IMR-90 (cell line): ENCODE data around the gene DIAPH2. TPM values are rescaled to one million over a fixed set of nuclear protein-coding genes. Genes with fewer than 3 reads are reported as not detected.
A peak's percentile ranks its signal among the peaks of the same experiment; 100 is the strongest.

Source experiments
- ATAC-seq: fragments of 200-7000 bp; cut with Tn5 transposase; 2 replicates; pipeline ENCODE4 v1.9.1; 2020; ENCODE audit warnings: low read depth, mild to moderate bottlenecking, moderate library complexity
- BruUV-seq: library from RNA; stranded (reverse); fragments of 400-500 nt; replicated peaks from 2 replicates; lab custom pipeline; 2021; lab: Mats Ljungman, UMichigan
- CTCF ChIA-PET: fragments of 300-600 bp; formaldehyde crosslinking; extraction: SDS; loops from one replicate; lab custom pipeline; 2021; ENCODE audit warnings: antibody characterized with exemption; lab: Yijun Ruan, JAX
- POLR2A ChIA-PET: fragments of 300-600 bp; sonication (Branson Sonifier 250); formaldehyde crosslinking; loops from one replicate; lab custom pipeline; 2022; ENCODE audit warnings: antibody characterized with exemption; ENCODE audit not compliant: unreplicated experiment; lab: Charles Lee
- DNase-seq: peaks from one replicate; pipeline ENCODE4 v3.0.0; 2013
- H2AFZ ChIP-seq: replicated peaks from 2 replicates; pipeline ENCODE3; 2013; ENCODE audit warnings: low read length, mild to moderate bottlenecking; ENCODE audit not compliant: poor library complexity
- H2AK5ac ChIP-seq: 2 replicates; pipeline ENCODE4 v1.6.1; 2013; ENCODE audit warnings: low read depth, low read length, inconsistent platforms
- H2AK9ac ChIP-seq: replicated peaks from 2 replicates; pipeline ENCODE3; 2013; ENCODE audit warnings: mild to moderate bottlenecking, low read depth, low read length, moderate library complexity; ENCODE audit not compliant: poor library complexity
- H2BK120ac ChIP-seq: 2 replicates; pipeline ENCODE4 v1.6.1; 2013; ENCODE audit warnings: low read depth, low read length, inconsistent platforms
- H2BK15ac ChIP-seq: 3 replicates; pipeline ENCODE4 v1.6.1; 2013; ENCODE audit warnings: low read depth, low read length, inconsistent platforms
- H2BK20ac ChIP-seq: 2 replicates; pipeline ENCODE4 v1.6.1; 2013; ENCODE audit warnings: low read depth, mild to moderate bottlenecking, inconsistent platforms, low read length, moderate library complexity
- H2BK5ac ChIP-seq: 2 replicates; pipeline ENCODE4 v1.6.1; 2013; ENCODE audit warnings: mild to moderate bottlenecking, low read depth, low read length, inconsistent platforms; ENCODE audit not compliant: poor library complexity, severe bottlenecking
- H3K14ac ChIP-seq: replicated peaks from 2 replicates; pipeline ENCODE4 v1.6.1; 2013; ENCODE audit warnings: low read depth, low read length, inconsistent platforms
- H3K18ac ChIP-seq: 2 replicates; pipeline ENCODE4 v1.6.1; 2013; ENCODE audit warnings: low read depth, low read length, control low read depth
- H3K23ac ChIP-seq: 2 replicates; pipeline ENCODE4 v1.6.1; 2013; ENCODE audit warnings: low read depth, low read length, inconsistent platforms
- H3K27ac ChIP-seq: 2 replicates; pipeline ENCODE4 v1.5.1; 2013; ENCODE audit warnings: mild to moderate bottlenecking, control low read depth, low read length; ENCODE audit not compliant: insufficient read depth
- H3K27me3 ChIP-seq: 2 replicates; pipeline ENCODE4 v1.6.1; 2013; ENCODE audit warnings: low read length; ENCODE audit not compliant: control insufficient read depth, insufficient read depth
- H3K36me3 ChIP-seq: 2 replicates; pipeline ENCODE4 v1.6.1; 2013; ENCODE audit warnings: low read length, mixed read lengths; ENCODE audit not compliant: control insufficient read depth, insufficient read depth
- H3K4ac ChIP-seq: 2 replicates; pipeline ENCODE4 v1.6.1; 2013; ENCODE audit warnings: low read depth, low read length, inconsistent platforms
- H3K4me1 ChIP-seq: 2 replicates; pipeline ENCODE4 v1.6.1; 2013; ENCODE audit warnings: low read length, mixed read lengths; ENCODE audit not compliant: control insufficient read depth, insufficient read depth
- H3K4me2 ChIP-seq: 2 replicates; pipeline ENCODE4 v1.6.1; 2013; ENCODE audit warnings: low read depth, mild to moderate bottlenecking, control low read depth, low read length, moderate library complexity
- H3K4me3 ChIP-seq: 2 replicates; pipeline ENCODE4 v1.5.1; 2013; ENCODE audit warnings: low read depth, mild to moderate bottlenecking, control low read depth, low read length, moderate library complexity; ENCODE audit not compliant: insufficient read depth
- H3K56ac ChIP-seq: 2 replicates; pipeline ENCODE4 v1.6.1; 2013; ENCODE audit warnings: low read length, inconsistent platforms; ENCODE audit not compliant: insufficient read depth; ENCODE audit errors: extremely low read depth
- H3K79me1 ChIP-seq, 2 experiments: 2 replicates each; pipeline ENCODE4 v1.6.1; 2013; ENCODE audit warnings: low read length in 2 of 2, inconsistent platforms in 1 of 2, low read depth in 1 of 2
- H3K9ac ChIP-seq: 2 replicates; pipeline ENCODE4 v1.6.1; 2013; ENCODE audit warnings: low read depth, low read length, control low read depth
- H3K9me1 ChIP-seq: 2 replicates; pipeline ENCODE4 v1.6.1; 2013; ENCODE audit warnings: low read length, inconsistent platforms; ENCODE audit not compliant: insufficient read depth
- H3K9me3 ChIP-seq: 2 replicates; pipeline ENCODE4 v1.6.1; 2013; ENCODE audit warnings: low read length; ENCODE audit not compliant: control insufficient read depth, insufficient read depth
- H4K20me1 ChIP-seq: 2 replicates; pipeline ENCODE4 v1.6.1; 2013; ENCODE audit warnings: low read length, inconsistent platforms; ENCODE audit not compliant: insufficient read depth
- H4K5ac ChIP-seq: 2 replicates; pipeline ENCODE4 v1.6.1; 2013; ENCODE audit warnings: mild to moderate bottlenecking, low read depth, low read length, control low read depth
- H4K8ac ChIP-seq, 2 experiments: 2 replicates each; pipeline ENCODE4 v1.6.1; 2013; ENCODE audit warnings: low read depth in 2 of 2, low read length in 2 of 2, control low read depth in 1 of 2, inconsistent platforms in 1 of 2
- H4K91ac ChIP-seq: 2 replicates; pipeline ENCODE4 v1.6.1; 2013; ENCODE audit warnings: low read depth, low read length, inconsistent platforms; ENCODE audit not compliant: insufficient read depth
- BHLHE40 ChIP-seq: fragments of 150-350 bp; IDR thresholded peaks from 2 replicates; pipeline ENCODE4 v1.6.1; 2016; ENCODE audit warnings: mild to moderate bottlenecking, low read depth, low read length
- MAFK ChIP-seq: IDR thresholded peaks from 2 replicates; pipeline ENCODE4 v1.6.1; 2012; ENCODE audit warnings: low read depth, low read length, improper control_type of control experiment
- SMC3 ChIP-seq: fragments of 150-350 bp; IDR thresholded peaks from 2 replicates; pipeline ENCODE4 v1.6.1; 2016; ENCODE audit warnings: low read depth, mild to moderate bottlenecking, antibody characterized with exemption, low read length, moderate library complexity
- WGBS, 2 experiments: methylation state at CpG; one replicate each; pipeline versions ENCODE4 v1.1.5 to v1.1.7; 2013; ENCODE audit warnings: missing lambda C conversion rate in 2 of 2; ENCODE audit not compliant: insufficient read length in 1 of 2; ENCODE audit errors: extremely low coverage in 2 of 2; 5-methylcytosine and 5-hydroxymethylcytosine counted together
- dilution Hi-C: fragments of 300-500 bp; cut with HindIII; formaldehyde crosslinking; loops from one replicate; pipeline ENCODE4 v1.14.3; 2018; ENCODE audit warnings: low sequenced_read_pairs; ENCODE audit not compliant: unreplicated experiment
- in situ Hi-C: fragments of 300-500 bp; cut with MboI; formaldehyde crosslinking; loops from 3 replicates; pipeline ENCODE4 v1.14.3; 2019; ENCODE audit warnings: low sequenced_read_pairs, inconsistent platforms, mixed read lengths
- intact Hi-C: fragments of 100-400 bp; cut with micrococcal nuclease; formaldehyde crosslinking; loops from 2 replicates; pipeline ENCODE4 v1.10.0; 2022
- polyA plus RNA-seq, 3 experiments: library from polyadenylated mRNA; depleted of rRNA; stranded (reverse); fragments of >200 nt; gene quantifications; 2 replicates each; pipeline ENCODE4 v1.2.3, GENCODE V29; 2012; ENCODE audit warnings: low replicate concordance in 1 of 3
- total RNA-seq: library from RNA; depleted of rRNA; stranded (reverse); fragments of >200 nt; gene quantifications from 2 replicates; pipeline ENCODE4 v1.2.3, GENCODE V29; 2012

The DIAPH2 gene
- total and polyA plus RNA-seq, 2 of the 4 experiments (the other 2 are of a cell fraction), result 3.6 to 19.9 TPM

DNA sequence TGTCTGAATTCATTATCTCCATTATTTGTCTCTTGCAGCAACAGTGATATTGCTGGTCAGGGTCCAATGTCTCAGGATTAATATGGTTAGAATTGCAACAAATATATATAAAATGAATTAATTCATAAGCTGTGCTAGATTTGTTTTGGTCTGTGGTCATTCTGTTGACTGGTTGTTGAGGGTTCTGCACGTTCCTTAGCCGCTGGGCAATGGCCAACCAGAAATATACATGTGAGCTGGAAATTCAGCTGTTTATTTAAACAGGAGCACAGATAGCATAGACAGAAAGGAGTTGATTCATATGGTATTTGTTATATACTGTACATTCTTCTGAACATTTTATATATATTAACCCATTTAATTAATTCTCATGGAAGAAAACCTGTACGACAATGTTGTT is 299.9 kb downstream of the DIAPH2 start:
- H4K20me1 ChIP-seq, result no peaks in the 10 kb centered on the region
- no peak overlapping the region for H3K9ac ChIP-seq
- H3K27me3 ChIP-seq, result no peaks in the 10 kb centered on the region; the same call in 1 of the 2 replicates
- no peaks in the 10 kb centered on the region for H3K36me3 ChIP-seq
- H3K23ac ChIP-seq, result no peak overlapping the region
- no peaks in the 10 kb centered on the region for H3K79me1 ChIP-seq
- H2AFZ ChIP-seq, result no peak overlapping the region
- dilution Hi-C loops (no loop called here), intact Hi-C loops (no loop called here), in situ Hi-C loops (no loop called here)
- no peaks in the 10 kb centered on the region for H3K4me1 ChIP-seq
- H3K18ac ChIP-seq, result no peak overlapping the region
- H2BK20ac ChIP-seq, result no peak overlapping the region
- no peak overlapping the region for H3K4me3 ChIP-seq
- no peak overlapping the region for H2AK9ac ChIP-seq
- no peaks in the 10 kb centered on the region for H3K9me3 ChIP-seq
- no peak overlapping the region for H3K4ac ChIP-seq
- no peak overlapping the region for H3K4me2 ChIP-seq
- no peak overlapping the region for H4K91ac ChIP-seq
- H2BK5ac ChIP-seq, result no peak overlapping the region
- no peak overlapping the region for H3K56ac ChIP-seq
- H3K27ac ChIP-seq, result no peak overlapping the region
- BruUV-seq, result no TSS peak
- TF ChIP-seq MAFK, result no peak
- TF ChIP-seq SMC3, result no peak
- peak; percentile 88 for TF ChIP-seq BHLHE40
- H2AK5ac ChIP-seq, result no peak overlapping the region
- H3K9me1 ChIP-seq, result no peaks in the 10 kb centered on the region
- peak; percentile 53 for DNase-seq
- H4K5ac ChIP-seq, result no peak overlapping the region
- POLR2A ChIA-PET, result no interaction called here
- H2BK15ac ChIP-seq, result no peak overlapping the region
- CTCF ChIA-PET, result no interaction called here
- H4K8ac ChIP-seq, result no peak overlapping the region
- peak; percentile 57 for ATAC-seq
- no peak overlapping the region for H2BK120ac ChIP-seq
- no CpG with 5 or more reads among the region's 3 CpGs for WGBS, 2 experiments
- no peak overlapping the region for H3K14ac ChIP-seq
